Measurements from ENCODE around the gene SBF2.

The SBF2 gene

DNA sequence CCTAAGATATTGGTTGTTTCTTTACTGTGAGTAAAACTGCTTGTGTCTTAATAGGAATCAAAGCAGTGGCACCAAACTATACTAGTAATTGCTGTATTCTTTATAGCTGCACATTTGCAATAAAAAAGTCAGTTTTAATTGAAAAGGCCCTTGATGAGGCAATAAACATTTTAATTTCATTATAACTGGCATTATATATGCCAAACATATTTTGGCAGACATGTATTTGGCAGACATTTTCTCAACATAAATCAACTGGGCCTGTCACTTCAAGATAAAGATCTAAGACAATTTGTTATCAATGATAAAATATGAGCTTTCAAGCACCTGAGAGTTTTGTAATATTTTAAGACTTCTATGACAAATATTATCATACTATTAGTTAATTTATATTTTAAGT, 245.7 kb downstream of the SBF2 start:
- Histone ChIP-seq H3K27ac (no peak overlapping the region), H3K4me3 (ENCODE audit: low read depth, low read length) (no peak overlapping the region), H3K9me3 (ENCODE audit: severe bottlenecking) (peaks cover 6% of the 10 kb centered on the region), H3K27me3 (ENCODE audit: insufficient read depth, low read depth, severe bottlenecking) (no peaks in the 10 kb centered on the region), H3K36me3 (no peaks in the 10 kb centered on the region)
- no peak for DNase-seq
- TF ChIP-seq, protein P1, sequence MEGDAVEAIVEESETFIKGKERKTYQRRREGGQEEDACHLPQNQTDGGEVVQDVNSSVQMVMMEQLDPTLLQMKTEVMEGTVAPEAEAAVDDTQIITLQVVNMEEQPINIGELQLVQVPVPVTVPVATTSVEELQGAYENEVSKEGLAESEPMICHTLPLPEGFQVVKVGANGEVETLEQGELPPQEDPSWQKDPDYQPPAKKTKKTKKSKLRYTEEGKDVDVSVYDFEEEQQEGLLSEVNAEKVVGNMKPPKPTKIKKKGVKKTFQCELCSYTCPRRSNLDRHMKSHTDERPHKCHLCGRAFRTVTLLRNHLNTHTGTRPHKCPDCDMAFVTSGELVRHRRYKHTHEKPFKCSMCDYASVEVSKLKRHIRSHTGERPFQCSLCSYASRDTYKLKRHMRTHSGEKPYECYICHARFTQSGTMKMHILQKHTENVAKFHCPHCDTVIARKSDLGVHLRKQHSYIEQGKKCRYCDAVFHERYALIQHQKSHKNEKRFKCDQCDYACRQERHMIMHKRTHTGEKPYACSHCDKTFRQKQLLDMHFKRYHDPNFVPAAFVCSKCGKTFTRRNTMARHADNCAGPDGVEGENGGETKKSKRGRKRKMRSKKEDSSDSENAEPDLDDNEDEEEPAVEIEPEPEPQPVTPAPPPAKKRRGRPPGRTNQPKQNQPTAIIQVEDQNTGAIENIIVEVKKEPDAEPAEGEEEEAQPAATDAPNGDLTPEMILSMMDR (IDR thresholded peaks at IDR 0.05; ENCODE audit: low read depth, low read length) = no peak

DNA sequence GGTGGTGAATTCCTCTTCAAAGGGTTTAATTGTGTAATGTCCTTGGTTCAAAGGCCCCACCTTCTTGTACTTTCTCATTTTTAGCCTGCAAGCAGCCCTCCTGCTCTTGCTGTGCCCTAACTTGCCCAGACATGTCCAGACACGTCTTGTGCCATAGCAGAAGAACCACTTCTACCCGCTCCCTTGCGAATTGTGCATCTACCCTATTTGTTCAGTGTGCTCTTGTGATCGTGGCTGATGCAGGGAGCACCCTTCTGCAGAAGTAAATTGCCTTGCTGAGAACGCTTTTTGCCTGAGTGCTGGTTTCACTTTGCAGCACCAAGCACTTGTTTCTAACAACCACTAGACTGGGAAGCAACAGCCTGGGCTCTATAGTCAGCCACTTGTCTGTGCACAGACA, 249.4 kb downstream of the SBF2 start:
- no peak for DNase-seq
- no peaks in the 10 kb centered on the region for H3K27me3 ChIP-seq (ENCODE audit: insufficient read depth, low read depth, severe bottlenecking)
- no peak overlapping the region for H3K4me3 ChIP-seq (ENCODE audit: low read depth, low read length)
- peaks cover 6% of the 10 kb centered on the region for H3K9me3 ChIP-seq (ENCODE audit: severe bottlenecking)
- TF ChIP-seq, protein P1 (IDR thresholded peaks at IDR 0.05; ENCODE audit: low read depth, low read length) = no peak
- H3K36me3 ChIP-seq = no peaks in the 10 kb centered on the region
- 0 out of 2 replicates have a peak overlapping the region, but pooled peaks have one; percentile 1 for H3K27ac ChIP-seq

DNA sequence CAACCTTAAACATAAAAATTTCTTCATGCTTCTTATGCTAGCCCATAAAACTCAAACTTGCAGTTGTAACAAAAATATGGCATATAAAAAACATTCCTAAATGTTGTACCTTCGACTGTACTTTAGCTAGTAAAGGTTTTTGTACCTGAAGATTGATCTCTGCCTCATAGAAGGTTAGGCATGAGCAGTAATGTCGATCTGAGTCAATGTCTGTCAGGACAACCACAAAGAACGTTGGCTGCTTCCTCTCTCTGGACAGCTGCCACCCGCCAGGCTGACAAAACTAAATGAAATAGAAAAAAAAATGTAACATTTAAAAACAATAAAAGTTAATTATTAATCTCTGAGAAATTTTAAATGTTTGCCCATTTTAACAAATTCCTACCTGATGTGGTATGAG, 251.3 kb downstream of the SBF2 start:
- peaks cover 6% of the 10 kb centered on the region for H3K9me3 ChIP-seq (ENCODE audit: severe bottlenecking)
- H3K27ac ChIP-seq = no peak overlapping the region
- TF ChIP-seq, protein P1 (IDR thresholded peaks at IDR 0.05; ENCODE audit: low read depth, low read length) = no peak
- H3K36me3 ChIP-seq = no peaks in the 10 kb centered on the region
- H3K27me3 ChIP-seq (ENCODE audit: insufficient read depth, low read depth, severe bottlenecking) = no peaks in the 10 kb centered on the region
- no peak overlapping the region for H3K4me3 ChIP-seq (ENCODE audit: low read depth, low read length)
- no peak for DNase-seq

DNA sequence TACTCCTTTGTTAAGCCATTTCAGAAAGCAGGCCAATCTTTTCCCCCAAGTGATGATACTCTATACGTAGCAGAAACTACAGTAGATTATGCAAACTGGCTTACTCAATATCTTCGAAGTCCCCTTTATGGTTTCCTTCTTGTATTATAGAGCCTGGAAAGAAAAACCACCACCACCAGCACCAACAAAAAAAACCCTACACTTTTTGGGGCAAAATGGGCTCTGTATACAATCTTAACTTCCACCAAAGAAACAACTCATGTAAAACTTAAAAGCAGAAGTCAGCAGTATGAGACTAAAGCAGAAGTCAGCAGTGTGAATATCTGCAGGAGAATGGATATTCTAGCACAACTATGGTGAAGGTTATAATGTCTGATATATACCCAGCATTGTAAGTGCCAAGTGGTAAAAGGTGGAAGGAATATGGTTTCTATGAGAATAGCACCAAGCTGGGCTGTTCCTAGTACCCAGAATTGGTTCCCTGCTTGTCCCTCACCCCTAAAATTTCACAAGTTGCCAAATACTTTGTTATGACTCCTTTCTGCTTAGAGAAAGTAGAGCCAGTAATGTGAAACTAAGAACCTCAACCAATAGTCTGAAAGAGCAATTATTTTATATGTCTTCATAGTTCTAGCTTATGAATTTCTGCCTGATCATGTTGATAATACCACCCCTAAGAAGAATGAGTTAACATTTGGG, 252.1 kb downstream of the SBF2 start:
- no peak overlapping the region for H3K4me3 ChIP-seq (ENCODE audit: low read depth, low read length)
- H3K9me3 ChIP-seq (ENCODE audit: severe bottlenecking) = peaks cover 6% of the 10 kb centered on the region
- H3K36me3 ChIP-seq = no peaks in the 10 kb centered on the region
- no peaks in the 10 kb centered on the region for H3K27me3 ChIP-seq (ENCODE audit: insufficient read depth, low read depth, severe bottlenecking)
- TF ChIP-seq, protein P1 (IDR thresholded peaks at IDR 0.05; ENCODE audit: low read depth, low read length) = no peak
- DNase-seq = no peak
- no peak overlapping the region for H3K27ac ChIP-seq

DNA sequence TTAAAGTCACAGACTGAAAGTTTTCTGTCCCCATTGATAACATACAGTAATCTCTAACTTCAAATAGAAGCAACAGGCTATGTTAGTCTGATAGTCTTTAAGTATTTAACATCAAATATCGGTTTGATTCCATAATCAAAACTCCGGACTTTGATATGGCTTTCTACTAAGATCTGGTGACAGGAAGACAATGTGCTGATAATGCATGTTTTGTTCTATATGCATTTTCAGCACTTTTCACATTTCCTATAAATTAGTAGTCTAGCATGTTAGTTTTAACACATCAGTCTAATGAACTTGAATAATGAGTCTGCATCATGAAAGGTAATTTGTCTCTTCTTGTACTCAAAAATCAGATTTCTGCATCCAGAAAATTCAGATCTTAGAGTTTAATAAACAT, 252.7 kb downstream of the SBF2 start:
- Histone ChIP-seq H3K27ac (no peak overlapping the region), H3K36me3 (no peaks in the 10 kb centered on the region), H3K27me3 (ENCODE audit: insufficient read depth, low read depth, severe bottlenecking) (no peaks in the 10 kb centered on the region), H3K4me3 (ENCODE audit: low read depth, low read length) (no peak overlapping the region), H3K9me3 (ENCODE audit: severe bottlenecking) (peaks cover 6% of the 10 kb centered on the region)
- DNase-seq = no peak
- TF ChIP-seq, protein P1 (IDR thresholded peaks at IDR 0.05; ENCODE audit: low read depth, low read length) = no peak

Data from WERI-Rb-1 (cell line).